Measurements from ENCODE around the gene SHISA6.

Gene SHISA6

DNA sequence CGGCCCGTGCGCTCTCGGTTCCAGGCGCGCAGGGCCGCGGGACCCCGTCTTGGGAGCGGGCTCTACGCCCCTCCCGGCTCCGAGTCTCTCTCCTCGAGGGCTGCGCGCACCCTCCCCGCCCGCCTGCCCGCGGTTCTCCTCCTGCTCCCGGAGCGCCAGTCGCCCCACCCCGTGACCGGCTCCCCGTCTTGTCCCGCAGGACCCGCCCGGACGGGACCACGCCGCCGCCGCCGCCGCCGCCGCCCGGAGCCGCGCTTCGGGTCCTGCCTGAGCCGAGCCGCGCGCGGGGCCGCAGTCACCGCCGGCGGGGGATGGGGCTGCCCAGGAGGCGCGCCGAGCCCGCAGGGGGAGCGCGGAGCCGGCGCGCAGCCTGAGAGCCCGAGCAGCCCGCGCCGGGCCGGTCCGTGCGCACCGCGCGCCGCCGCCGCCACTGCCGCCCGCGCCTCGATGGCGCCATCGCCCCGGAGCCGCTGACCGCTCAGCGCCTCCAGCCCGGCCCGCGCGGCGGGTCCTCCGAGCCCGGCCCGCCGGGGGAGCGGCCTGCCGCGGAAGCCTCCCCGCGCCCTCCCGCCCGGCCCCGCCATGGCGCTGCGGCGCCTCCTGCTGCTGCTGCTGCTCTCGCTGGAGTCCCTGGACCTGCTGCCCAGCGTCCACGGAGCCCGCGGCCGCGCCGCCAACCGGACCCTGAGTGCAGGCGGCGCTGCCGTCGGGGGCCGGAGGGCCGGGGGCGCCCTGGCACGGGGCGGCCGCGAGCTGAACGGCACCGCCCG, at the start of gene SHISA6:
SHISA6 (plus strand) TSS at position 373 of the 770 bp plus-strand sequence.
- no peak for DNase-seq

GRCh38 chr17:11195801-11196200, 45.2 kb upstream of the SHISA6 start:
- DNase-seq, result no peak

GRCh38 chr17:11204991-11205390, 36.0 kb upstream of the SHISA6 start:
- no peak for DNase-seq

DNA sequence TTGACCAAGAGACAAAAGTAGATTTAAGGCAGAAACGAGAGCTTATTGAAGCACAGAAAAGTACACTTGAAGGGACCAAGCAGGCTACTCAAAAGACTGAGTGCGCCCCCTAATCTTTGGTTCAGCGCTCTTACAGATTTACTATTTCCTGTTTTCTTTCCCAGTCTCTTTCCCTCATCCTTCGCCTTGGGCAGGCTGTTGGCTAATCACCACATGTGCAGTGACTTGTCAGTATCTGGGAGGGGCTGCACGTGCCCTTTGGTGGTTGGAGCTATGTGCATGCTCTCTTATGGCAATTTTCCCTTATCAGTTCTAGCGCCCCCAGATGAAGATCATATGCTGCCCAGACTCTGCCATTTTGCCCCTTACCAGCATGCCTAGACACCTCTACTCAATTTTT, 35.4 kb upstream of the SHISA6 start:
- DNase-seq, result no peak

- no peak for DNase-seq
Observed at GRCh38 chr17:11209906-11210305, 31.1 kb upstream of the SHISA6 start.

- no peak for DNase-seq
Observed at GRCh38 chr17:11212792-11213191, 28.2 kb upstream of the SHISA6 start.

- DNase-seq, result no peak
Observed at GRCh38 chr17:11216976-11217375, 24.0 kb upstream of the SHISA6 start.

DNA sequence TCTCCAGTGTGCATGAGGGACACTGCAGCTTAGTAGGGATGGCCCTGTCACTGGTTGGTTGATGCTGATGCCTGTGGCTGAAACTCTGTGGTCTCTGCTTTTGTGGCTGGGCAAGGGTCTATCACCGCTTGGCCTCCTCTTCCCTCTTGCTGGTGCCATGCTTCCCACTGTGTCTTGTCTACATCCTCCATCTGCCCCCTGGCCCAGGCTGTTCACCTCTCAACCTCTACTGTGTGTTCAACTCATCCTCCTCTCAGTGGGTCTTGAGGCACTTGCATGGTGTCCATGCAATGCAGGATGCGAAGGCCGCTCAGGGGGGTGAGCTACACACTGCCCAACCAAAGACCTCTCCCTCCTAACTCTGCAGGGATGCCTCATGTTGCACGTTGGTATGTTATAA, 19.8 kb upstream of the SHISA6 start:
- no peak for DNase-seq

GRCh38 chr17:11221721-11222120, 19.3 kb upstream of the SHISA6 start:
- no peak for DNase-seq

DNA sequence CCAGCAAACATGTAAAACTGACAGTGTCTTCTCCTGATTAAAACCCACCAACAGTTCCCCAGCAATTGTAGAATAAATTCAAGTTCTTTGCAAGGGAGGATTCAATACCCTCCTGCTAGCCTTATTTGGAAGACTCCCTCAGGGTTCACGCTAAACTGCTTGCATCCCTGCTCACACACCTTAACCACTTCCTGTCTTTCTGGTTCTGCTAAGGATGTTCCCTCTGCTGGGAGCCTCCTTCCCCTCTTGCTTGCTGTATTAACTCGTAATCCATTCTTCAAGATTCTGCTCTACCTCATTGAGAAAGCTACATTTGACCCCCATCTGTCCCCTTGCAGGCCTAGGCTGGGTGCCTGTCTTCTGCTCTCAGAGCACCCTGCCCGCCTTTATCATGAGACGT, 2.3 kb upstream of the SHISA6 start:
- DNase-seq, result no peak

DNA sequence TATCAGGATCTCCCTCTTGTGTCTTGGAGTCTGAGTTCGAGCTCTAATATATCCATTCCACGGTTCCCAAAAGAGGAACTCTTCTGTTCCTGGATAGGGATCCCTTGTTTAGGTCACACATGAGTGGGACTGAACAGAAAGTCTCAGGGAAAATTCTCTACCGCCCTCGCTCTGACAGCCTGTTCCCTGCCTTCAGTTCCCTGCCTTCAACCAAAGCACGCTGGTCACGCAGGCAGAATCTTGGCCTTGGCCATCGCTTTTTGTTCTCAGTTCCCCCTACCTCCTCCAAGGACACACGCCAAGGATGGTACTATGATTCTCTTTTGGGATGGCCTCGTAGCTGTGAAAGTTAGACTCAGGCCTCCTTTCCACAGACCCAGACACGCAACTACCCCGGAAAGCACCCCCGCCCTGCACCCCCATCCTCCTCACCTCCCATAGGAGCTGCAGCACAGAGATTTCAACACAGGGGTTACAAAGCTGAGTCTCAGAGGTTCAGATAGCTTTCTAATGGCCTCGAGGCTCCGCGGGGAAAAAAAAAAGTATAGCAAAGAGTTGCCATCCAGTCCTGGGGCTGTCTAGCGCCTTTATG, 1.5 kb upstream of the SHISA6 start:
- no peak for DNase-seq

DNA sequence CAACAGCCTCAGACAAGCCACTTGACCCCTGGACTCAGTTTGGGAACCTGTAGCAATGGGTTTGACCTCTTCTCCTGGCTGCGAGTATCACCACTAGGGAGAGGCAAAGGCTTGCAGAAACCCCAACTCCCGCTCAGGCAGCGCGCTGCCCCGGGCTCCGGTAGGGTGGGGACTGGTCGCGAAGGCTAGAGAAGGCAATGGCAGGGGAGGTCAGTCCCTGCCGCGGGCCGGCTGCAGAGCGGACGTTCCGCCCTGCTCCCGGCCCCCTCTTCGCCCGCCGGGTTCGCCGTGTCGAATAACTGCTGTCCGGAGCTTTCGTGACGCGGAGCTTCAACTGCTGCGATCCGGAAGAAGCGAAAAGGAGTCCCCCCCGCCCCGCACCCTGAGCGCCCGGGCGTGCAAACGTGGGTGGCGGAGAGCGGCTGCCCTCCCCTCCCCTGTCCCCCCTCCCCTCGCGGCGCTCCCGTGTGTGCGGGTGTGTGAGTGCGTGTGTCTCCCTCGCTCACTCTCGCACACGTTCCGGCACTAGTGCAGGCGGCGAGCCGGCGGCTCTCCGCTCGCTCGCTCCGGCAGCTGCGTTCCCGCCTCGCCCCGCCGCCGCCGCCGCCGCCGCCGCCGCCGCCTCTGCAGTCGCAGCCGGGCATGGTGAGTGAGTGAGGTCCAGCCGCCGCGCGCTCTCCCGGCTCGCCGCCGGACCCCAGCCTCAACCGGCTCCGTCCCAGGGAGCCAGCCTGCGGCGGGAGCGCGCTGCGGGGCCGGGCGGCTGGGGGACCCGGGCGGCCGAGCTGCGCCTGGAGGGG, 772 bp upstream of the SHISA6 start:
- no peak for DNase-seq

DNA sequence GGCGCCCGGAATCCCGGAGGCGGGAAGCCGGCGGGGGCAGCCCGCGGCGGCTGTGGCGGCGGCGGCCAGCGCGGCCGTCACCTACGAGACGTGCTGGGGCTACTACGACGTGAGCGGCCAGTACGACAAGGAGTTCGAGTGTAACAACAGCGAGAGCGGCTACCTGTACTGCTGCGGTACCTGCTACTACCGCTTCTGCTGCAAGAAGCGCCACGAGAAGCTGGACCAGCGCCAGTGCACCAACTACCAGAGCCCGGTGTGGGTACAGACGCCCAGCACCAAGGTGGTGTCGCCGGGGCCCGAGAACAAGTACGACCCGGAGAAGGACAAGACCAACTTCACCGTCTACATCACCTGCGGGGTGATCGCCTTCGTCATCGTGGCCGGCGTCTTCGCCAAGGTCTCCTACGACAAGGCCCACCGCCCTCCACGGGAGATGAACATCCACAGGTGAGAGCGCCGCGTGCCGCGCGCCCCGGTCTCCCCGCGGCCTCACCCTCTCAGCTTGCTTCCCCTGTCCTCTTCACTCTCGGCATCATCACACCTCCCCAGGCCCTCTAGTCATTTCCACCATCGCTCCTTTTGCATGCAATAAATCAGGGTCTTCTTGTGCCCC, 706 bp downstream of the SHISA6 start:
- DNase-seq, result no peak

DNA sequence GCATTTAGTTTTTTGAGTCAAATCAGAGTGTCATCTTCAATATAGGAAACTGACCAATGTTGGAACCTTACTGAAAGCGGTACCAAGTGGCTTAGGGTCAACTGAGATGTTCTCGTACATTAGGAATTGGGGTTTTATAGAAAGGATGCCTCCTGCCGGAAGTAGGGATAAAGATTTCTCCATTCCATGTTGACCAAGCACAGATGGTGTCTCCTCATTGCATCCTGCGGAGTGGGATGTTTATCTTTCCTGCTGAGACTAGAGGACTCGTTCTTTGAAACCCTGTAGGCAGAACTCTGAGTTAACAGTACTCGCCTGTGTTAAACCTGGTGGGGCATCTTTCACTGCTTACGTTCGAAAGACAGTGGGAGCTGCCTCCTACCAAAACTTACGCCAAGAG, 1.4 kb downstream of the SHISA6 start:
- no peak for DNase-seq

GRCh38 chr17:11244776-11245175, 3.8 kb downstream of the SHISA6 start:
- DNase-seq, result no peak

GRCh38 chr17:11245187-11245586, 4.2 kb downstream of the SHISA6 start:
- no peak for DNase-seq

- no peak for DNase-seq
Observed at GRCh38 chr17:11245791-11246190, 4.8 kb downstream of the SHISA6 start.

GRCh38 chr17:11250161-11250560, 9.1 kb downstream of the SHISA6 start:
- DNase-seq, result no peak

- DNase-seq, result no peak
Observed at GRCh38 chr17:11251561-11252107, 10.6 kb downstream of the SHISA6 start.

- no peak for DNase-seq
Observed at GRCh38 chr17:11252146-11252545, 11.1 kb downstream of the SHISA6 start.

DNA sequence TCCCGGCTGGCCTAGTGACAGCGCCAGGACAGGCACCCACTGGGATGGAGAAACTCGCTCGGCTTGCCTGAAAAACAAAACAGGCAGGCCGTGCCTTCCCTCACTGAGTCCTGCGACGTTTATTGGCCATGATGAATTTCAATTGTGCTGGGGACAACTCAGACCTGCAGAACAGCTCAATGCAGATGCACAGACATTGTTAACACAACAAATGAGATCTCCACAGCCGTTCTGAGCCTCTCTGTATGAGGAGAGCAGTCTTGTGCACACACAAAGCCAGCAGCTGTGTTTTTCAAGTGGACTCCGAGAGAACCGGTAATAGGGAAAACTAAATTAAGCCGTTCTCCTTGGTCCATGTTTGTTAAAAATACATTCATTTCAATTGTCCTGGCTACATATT, 15.9 kb downstream of the SHISA6 start:
- no peak for DNase-seq

GRCh38 chr17:11264183-11264871, 23.3 kb downstream of the SHISA6 start:
- no peak for DNase-seq

Measured in activated effector memory CD4-positive, alpha-beta T cell treated with anti-CD3 and anti-CD28 coated beads, Interleukin-2, amount 50 U/mL, for 16 hours (primary cell).